NOMO-1 (cell line): ENCODE results near the gene ADD3.

Experiments
- DNase-seq, 2 experiments: peaks; one replicate each; lab custom pipeline; 2025; ENCODE audit not compliant: unreplicated experiment in 2 of 2; lab: John Stamatoyannopoulos, UW

Gene ADD3

DNA sequence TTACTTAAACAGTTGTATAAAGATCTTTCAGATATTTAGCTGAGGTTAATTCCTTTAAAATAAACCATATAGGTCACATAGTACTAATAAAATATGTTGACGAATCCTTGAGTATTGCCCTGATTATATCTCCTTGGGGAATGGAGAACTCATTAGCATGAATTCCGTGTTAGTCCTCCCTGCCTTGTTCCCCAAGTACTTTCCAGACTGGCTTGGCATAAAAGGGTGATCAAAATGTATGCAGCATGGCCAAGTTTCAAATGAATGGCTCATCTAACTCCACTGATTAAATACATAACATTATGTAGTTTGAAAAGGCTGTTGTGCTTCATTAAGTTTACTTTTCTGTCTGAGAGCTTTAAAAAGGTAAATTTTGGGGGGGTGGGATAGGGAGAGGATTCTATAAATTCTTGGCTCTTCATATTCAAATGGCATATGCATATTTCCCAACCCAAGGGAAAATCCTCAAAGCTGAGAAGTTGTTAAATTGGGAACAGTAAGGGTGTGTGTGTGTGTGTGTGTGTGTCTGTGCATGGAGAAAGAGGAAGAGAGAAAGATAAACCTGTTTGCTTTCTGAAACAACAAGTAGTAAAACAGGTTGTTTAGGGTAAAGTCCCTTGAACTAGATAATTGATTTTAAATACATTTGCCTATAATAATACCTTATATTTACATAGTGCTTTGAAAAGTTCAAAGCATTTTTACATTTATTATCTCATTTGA, 4.8 kb upstream of the ADD3 start:
- peak in 1 of 2 experiments; percentile 7 for DNase-seq

DNA sequence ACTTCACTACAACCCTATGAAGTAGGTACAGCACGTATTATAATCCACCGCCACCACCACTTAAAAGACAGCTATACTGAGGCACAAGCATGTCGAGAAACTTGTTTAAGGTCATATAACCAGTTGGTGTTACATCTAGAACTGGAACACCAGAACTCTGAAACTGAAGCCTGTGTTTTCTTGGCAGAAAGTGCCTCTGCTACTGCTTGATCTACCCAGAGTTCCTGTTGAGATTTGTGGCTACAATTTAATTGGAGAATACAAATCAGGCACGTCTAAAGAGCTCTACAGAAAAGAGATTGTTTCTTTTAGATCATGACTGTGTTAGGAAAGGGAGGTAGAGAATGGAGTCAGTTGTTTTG, 4.3 kb upstream of the ADD3 start:
- no peak for DNase-seq

DNA sequence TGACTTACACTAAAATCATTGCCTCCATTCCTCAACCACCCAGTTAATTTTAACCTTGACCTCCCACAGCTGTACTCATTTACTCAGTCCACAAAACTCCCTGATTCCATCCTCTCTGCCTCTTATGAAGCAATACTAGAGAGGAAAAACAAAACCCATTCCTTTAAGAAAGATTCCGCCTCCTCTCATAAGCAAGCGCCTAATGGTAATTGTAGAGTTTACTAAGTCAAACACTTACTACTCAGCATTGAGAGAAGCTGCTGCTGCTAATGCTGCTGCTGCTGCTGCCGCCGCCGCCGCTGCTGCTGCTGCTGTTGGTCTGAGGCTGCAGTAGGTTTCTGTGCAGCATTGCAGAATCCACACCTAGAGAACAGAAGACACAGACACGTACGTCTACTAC, 2.1 kb upstream of the ADD3 start:
- DNase-seq, result no peak

DNA sequence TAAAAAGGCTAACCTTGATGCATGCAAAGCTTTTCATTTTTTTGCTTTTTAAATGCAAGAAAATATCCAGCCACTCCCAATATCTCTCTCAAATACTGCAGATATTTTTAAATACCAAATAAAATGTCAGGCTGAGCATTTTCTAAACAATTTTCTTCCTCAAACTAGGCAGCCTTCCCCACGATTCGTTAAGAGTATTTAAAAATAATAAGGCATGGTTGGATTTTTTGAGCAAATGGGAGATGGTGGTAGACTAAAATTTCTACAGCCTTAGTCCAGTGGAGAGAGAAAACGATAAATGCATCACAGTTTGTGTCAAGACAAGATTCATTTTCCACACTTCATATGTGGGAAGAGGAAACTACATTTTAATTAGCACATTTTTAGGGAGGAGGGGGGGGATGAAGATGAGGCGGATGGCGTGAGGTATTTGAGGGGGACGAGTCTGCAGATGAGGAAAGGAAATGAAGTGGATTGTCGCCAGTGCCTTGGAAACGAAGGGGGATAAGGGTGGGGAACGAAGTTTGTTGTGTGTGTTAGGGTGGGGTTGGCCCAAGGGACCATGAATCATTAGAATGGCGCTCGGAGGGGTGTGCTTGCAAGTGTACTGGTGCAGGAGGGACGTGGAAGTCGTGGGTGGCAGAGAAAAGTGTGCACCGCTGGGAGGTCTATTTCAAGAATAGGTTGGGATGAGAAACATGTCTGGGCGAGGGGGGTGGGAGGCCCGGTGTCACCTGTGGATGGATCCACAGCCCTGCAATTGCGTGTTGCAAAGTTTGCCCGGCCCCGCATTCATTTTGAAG, 1.2 kb upstream of the ADD3 start:
- DNase-seq, result no peak

DNA sequence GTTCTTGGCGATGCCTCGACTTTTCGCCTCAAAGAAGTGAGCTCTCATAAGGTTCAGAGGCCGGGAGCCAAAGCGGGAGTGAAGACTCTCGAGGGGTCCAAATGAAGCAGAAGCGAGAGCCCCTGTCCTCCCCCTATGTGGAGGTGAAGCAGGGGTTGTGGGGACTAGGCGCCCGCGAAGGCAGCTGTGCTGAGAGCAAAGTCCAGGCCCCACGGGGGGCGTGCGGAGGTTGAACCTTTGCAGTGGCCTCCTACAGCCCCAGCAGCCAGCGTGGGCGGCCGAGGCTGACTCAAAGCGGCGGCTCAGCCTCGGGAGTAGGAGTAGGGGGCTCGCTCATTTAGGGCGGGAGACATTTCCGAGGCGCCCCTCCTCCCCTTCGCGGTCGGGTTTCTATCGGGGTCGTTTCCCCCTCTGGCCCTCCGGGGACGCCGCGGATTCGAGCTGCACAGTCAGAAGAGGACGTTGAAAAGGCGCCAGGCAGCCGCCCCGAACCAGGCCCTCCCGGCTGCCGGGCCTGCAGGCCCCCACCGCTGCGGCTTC, 553 bp upstream of the ADD3 start:
- no peak for DNase-seq

DNA sequence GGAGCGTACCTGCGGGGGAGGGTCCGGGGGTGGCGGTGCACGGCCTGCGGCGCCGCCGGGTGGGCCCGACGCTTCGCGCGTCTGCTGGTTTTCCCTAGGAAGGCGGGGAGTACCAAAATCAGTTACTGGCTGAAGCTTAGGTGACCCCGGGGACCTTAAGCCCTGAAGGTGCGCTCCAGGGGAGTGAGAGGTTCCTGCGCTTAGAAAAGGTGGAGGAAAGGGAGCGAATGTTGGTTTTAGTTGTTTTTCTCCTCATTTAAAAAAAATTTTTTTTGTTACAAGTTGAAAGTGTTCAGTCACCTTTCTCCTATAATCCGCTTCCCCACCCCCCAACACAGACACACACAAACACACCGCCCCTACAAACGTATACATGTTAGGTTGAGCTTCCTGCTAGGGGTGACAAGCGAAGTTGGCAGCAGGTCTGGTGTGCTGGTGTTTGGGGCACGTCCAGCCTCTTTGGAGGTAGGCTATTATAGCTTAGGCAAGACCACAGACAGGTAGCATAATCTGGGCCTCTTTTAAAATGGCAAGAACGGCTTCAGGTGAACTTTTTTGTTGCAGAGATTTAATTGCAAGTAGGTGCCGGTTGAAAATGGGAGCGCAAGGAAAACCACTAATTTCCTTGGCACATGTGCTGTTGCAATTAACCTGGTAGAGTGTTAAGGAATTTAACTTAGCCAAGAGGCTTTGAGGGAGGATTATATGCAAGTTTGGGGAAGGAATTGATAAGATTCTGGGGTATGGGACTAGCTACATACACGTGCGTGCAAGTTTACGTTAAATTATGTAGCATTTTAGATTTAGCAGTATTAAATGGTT, 945 bp downstream of the ADD3 start:
- peak; percentile 58 to 65 for DNase-seq

DNA sequence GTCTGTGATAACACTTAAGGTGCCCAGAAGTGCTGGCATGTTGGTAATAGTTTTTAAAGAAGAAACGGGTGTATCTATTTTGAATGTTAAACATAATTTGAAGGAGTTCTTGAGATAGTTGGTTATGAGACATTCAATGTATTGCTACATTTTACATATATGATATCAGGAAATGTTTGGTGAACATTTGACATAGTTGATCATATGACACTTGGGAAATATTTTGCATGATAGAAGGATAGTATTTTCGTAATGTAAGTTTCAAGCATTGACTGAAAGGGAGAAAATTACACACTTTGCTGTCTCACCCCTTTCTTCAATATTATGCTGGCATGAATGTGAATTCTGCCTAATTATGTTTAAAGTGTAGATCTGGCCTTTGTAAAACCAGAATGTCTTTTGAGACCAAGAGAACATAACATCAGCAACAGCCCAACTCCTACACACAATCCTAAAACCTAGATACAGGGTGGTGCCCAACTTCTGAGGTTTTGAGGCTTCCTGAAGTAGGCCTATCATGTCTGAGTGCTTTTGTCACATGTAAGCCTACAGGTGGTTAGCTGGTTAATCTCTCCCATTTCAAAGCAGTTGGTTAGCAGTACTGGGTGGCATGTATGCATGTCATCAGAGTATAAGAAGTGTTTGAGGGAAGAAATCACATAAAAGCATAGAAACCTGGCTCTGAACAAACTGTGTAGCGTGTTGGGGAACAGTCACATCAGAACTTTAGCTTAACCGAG, 2.1 kb downstream of the ADD3 start:
- peak in 1 of 2 experiments; percentile 24 for DNase-seq

DNA sequence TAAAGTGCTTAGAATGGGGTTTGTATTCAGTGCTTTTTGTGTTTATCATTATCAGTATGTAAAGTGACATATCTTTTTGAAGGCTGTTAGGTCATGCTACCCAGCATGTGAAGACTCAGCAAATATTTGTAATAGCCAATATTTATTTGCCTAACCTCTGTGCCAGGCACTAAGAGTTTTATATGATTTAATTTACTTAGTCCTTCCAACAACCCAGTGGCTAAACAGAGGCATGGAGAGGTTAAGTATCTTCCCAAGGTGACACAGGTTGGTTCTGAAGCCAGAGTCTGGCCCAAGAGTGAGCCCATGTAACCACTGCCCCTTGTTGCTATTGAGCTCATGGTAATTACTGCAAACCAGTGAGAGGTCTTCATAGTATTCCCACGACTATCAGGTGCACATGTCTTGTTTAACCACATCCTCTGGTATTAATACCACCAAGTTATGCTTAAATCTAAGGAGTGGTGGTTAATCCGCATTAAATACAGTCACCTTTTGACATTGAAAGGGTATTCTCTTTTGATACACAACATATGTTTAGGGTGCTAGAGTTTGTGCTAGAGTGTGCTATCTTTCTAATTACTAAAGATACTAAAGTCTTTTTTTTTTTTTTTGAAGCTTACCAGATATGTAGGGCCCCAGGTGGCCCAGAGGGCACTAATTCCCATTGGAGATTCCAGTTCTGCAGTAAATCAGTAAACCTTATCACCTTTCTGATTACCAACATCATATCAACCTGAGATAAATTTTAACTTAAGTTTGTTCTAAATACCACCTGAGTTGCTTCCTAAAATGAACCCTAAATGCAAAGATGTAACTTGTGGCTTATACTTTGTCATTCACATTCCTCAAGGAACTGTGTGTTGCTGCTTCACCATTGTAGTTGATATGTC, 2.9 kb downstream of the ADD3 start:
- DNase-seq, result no peak

DNA sequence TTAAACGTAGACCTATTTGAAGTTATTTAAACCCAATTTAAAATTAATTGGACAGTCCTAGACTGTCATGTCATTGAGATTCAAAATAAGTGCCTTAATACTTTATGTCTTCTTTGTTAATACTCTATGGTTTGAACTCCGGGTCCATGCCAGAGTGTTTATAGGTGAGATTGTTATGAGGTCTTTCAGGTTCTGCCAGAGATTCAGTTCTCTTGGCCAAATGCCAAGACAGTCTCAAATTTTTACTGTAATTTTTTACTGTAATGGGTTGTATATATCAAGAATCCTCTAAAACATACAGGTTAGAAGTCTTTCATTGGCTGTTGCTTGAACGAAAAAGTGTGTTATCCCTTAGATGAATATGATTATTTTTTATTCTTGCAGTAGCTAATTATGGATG, 3.9 kb downstream of the ADD3 start:
- DNase-seq, result no peak

DNA sequence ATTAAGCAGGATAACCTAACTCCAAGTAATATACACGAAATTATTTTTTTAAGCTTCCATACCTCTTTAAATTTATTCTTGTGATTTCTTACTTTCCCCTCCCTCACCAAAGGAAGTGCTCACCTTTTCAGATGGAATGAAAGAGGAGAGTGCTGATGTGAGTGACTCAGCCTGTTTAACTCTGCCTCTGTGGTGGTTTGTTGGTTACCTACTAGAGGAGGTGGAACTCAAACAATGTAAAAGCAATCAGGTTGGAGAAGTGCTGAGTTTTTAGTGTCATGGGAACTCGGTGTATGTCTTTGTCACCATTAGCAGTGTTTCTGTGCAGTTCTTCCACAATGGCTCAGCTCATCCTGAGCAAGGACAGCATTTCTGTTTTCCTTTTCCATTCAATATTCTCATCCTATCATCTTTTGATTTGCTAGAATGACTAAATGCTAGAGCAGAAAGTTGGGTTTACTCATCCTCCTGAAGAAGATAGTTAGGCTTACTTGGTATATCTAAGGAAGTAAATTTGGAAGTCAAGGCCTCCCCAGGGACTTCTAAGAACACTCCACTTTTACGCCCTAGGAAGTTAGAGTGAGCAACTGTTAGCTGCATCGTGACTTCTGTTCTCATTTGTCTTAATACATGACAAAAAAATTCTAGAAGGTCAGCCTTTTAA, 6.0 kb downstream of the ADD3 start:
- no peak for DNase-seq

DNA sequence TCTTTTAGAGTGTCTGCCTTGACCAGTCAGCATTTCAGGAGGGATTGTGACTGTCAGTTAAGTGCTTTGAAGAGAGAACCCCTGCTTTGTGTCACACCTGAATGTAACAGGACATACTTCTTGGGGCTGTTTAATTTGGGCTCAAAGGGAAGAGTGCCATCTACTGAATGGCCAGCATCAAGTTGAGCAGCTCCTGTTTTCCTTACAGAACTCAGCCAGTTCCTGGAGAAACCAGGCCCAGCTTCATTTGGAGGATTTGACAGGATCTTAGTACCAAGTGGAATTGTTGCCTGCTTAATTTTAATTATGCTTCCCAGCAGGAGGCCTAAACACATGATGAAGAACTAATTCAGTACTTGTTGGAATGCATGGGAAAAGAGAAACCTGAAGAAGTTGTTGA, 8.3 kb downstream of the ADD3 start:
- no peak for DNase-seq

DNA sequence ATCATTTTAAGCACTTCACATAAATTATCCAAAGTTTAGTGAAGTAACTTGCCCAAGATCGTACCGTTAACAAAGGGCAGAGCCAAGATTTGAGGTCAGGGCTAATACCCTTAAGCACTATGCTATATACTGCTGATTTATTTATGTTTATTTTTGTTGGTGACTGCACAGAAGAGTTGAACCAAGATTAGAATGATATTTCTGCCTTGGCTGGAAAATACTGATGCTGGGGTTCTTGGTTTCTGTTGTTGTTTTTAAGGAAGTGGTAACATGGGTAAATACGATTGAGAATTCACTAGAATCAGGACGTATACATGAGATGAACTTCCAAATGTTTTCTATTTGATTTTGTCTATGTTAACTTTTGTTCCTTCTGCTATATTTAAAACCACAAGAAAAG, 9.3 kb downstream of the ADD3 start:
- DNase-seq, result peak in 1 of 2 experiments; percentile 14

DNA sequence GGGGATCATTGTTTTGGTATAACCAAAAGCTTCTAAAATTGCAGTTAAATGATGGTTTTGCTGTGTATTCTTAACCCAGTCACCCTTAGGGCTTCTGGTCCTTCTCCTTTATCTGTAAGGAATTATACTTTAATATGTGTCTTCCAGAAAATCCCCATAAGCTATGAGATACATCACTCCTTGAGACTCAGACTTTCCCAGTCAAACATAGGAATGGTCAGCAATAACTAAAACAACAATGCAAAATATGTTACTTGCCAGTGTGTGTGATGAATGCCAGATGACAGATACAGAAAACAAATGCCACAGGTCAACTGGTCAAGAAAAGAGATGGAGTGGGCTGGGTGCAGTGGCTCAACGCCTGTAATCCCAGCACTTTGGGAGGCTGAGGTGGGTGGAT, 10.1 kb downstream of the ADD3 start:
- DNase-seq, result no peak

DNA sequence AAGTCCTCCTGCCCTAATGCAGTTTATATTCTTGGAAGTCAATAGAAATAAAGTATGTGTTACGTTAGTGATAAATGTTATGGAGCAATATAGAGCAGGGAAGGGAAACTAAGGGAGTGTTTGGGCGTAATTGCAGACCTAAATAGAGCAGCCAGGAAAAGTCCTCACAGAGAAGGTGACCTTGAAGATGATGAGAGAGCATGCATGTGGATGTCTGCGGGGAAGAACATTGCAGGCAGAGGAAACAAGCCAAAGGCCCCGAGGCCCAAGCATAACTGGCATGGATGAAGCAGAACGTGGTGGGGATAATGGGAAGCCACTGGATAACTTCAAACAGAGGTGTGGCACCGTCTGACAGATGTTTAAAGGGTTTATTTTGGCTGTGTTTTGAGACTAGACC, 12.5 kb downstream of the ADD3 start:
- DNase-seq, result no peak

DNA sequence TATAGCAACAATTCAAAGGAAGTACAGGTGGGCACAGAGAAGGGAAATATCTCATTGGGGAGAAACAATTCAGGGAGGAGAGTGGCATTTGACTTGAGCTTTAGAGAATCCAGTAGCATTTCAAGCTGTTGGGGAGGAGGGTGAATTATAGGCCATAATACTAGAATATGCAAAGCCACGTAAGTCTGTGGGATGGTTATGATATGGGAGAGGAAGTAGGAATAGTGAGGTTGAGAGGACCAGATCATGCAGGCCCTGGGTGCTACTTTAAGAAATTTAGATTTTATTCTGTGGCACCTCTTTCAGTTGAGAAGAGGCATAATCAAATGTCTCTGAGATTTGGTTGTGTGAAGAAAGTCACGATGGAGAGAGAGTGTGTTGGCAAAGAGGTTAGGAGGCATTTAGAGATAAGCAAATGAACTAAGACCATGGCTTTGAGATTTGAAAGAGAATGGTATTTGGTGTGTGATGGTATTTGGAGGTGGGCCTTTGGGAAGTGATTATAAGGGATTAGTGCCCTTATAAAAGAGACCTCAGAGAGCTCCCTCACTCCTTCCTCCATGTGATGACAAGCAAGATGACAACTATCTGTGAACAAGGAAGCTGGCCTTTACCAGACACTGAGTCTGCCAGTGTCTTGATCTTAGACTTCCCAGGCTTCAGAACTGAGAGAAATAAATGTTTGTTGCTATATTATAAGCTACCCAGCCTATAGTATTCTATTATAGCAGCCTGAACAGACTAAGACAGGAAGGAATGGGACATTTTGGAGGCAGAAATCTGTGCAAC, 15.1 kb downstream of the ADD3 start:
- no peak for DNase-seq

DNA sequence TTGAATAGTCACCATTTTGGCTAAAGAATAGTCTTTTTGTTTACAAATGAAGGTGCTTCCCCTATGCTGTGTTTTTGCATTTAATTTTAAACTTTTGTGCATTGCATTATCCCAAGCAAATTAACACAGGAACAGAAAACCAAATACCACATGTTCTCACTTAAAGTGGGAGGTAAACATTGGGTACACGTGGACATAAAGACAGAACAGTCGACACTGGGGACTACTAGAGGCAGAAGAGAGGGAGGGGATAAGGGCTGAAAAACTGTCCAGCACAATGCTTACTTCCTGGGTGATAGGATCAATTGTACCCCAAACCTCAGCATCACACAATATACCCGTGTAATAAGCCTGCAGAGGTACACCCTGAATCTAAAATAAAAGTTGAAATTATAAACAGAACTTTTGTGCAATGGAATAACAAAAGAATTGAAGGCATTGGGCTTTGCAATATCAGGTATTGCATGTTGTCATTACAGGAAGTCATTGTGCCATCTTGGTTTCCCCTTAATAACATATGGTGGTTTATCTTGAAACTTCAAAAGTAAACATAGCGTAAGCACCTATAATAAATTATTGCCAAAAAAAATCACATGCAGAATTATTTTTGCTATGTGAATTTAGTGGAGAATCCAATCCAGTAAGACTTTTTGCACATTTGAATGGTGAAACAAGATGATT, 16.1 kb downstream of the ADD3 start:
- DNase-seq, result peak in 1 of 2 experiments; percentile 44

DNA sequence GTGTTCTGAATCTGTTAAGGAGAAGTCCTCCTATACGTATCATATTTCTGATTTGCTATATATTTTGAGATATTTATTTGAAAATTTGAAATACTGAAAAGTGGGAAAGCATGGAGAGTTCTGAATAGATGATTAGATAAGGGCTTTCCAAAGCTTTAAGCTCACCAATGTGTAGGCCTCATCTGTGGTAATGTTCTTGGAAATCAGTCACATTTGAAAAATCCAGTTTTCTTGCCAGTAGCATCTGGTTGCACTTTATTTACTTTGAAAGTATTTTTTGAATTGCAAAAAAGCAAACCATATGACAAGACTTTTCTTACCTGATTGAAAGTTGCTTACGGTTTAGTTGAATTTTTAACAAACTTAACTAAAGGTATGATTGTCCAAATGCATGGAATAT, 21.7 kb downstream of the ADD3 start:
- DNase-seq, result no peak
